Measurements from ENCODE around the gene VAV2.

VAV2 gene

GRCh38 chr9:133851693-133852092 is 140.4 kb downstream of the VAV2 start:
- no peak for DNase-seq (ENCODE audit: low read depth)

GRCh38 chr9:133850937-133851336 is 141.2 kb downstream of the VAV2 start:
- no peak for DNase-seq (ENCODE audit: low read depth)

- no peak for DNase-seq (ENCODE audit: low read depth)
Observed at GRCh38 chr9:133850161-133850560, 142.0 kb downstream of the VAV2 start.

DNA sequence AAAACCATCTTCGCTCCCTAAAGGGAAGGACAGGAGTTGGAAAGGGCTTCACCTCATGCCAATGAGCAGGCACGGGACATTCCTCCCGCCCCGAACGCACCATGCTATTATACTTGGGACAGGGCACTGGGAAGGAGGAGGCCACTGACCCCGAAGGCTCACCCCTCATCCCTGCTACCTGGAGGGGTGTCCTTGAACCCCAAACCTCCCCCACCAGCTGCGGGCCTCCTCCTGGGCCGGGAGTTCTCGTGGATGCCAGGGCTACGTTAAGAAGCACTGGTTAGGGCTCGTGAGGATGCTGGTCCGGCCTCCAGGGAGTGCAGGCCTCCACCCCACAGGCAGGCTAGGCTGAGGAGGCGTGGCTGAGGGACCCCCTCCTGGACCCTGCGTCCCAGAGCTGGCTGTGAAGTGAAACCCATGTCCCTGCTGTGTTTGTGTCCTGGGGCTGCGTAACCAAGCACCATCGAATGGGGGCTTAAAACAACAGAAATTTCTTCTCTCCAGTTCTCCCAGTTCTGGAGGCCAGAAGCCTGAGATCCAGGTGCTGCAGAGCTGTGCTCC is 142.9 kb downstream of the VAV2 start:
- DNase-seq (ENCODE audit: low read depth): no peak

DNA sequence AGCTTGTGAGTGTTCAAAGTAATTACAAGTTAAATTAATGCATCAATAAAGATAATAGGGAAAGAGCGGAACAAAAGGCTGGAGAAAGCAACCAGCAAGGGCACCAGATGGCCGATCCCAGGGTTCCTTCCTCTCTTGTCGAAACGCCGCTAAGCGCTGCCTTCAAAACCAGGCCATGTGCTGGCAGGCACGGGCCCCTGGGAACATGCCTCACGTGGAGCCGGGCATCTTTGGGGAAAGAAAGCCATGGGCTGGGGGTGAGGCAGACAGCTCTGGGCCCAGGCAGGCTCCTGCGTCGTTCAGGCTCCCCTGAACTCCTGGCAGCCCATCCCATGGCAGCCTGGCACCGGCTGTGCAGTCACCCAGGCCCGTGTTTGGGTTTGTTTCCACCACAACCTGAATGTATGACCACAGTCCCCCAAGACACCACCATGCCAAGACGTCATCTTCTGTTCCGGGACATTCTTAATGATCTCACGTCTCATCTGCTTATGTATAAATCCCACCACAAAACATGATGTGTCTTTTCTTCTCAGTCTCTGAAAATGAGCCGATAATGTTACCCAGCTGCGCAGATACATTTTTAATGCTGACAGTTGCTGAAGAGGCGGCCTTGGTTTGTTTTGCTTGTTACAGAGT is 143.5 kb downstream of the VAV2 start:
- no peak for DNase-seq (ENCODE audit: low read depth)

DNA sequence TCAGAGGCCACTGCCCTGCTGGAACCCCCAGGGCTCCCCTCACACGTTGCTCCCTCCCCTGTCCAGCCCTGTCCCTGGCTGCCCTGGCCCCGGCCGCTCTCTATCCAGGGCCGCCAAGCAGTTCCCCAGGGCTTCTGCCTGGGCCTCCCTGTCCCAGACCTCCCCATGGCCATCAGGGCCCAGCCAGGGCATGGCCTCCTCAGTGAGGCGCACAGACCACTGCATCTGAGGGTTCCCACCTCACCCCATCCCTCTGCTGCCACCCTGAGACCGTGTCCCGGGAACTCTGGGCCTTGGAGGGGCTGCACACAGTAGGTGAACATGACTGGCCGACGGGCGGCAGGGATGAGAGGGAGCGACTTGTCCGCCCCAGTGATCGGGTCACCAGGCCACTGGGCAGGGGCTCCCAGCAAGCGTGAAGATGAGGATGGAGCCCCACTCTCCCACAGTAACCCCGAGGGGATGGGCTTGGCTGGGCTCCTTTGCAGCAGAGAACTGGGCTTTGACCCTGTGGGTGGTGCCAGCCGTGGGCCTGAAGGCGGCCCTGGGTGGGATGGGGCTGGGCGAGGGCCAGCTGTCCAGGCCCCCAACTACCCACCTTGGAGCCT is 145.5 kb downstream of the VAV2 start:
- DNase-seq (ENCODE audit: low read depth): no peak

DNA sequence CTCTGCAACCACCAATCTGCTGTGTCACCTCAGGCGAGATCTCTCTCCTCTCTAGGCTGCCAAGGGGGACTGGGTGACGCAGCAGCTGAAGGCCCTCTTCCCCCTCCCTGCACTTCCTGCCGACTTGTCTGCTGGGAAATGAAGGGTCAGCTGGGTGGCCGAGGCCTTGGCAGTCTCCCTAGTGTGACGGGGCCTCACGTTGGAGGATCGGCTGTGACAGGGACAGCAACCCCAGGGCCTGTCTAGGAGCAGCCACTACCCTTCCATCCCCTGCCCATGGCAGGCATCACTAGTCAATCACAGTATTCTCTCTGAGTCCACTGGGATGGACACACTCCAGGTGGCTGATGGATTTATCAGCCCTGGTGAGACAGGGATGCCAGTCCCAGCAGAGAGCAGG is 146.7 kb downstream of the VAV2 start:
- DNase-seq (ENCODE audit: low read depth): no peak

GRCh38 chr9:133844881-133845410 is 147.2 kb downstream of the VAV2 start:
- no peak for DNase-seq (ENCODE audit: low read depth)

- no peak for DNase-seq (ENCODE audit: low read depth)
Observed at GRCh38 chr9:133844398-133844784, 147.7 kb downstream of the VAV2 start.

DNA sequence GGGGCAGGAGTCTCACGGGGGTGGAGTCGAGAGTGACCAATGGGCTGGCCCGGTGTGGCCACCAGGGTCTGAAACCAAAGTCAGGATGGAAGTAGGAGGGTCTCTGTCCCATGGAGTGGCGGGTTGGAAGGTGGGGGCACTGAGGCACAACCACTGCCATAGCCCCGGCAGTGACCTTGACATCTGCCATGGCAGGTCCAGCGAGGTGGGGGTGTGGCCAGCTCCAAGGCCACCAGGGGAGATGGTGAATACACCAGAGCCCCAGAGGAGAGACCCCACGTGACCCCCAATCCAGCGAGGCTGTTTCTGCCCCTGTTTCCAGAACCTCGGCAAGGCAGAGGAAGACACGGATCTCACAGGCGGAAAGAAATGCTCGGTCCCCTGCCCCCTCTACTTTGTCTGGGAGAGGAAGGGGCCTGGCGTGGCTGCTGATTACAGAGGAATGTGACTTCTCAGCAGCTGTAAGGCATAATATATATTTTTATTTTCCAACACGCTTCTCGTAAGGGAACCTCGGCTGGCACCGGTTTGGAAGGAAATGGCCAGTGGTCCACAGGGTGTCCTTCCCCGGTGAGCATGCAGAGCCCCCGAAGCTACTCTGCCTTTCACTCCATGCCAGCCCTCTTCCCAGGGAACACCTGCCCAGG is 148.2 kb downstream of the VAV2 start:
- DNase-seq (ENCODE audit: low read depth): no peak

DNA sequence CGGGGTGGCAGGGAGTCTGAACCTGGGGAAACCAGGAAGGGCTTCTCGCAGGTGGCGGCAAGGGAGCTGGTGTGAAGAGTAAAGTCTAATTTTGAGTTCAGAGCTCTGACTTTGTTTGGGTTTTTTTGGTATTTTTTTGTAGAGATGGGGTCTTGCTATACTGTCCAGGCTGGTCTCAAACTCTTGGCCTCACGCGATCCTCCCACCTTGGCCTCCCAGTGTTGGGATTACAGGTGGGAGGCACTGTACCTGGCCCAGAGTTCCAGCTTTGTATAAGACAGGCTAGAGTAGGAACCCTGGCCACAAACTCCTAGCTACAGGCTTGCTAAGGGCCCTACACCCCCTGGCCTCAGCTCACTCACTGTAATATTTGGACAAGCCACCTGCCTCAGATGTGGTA is 148.9 kb downstream of the VAV2 start:
- DNase-seq (ENCODE audit: low read depth): no peak

- DNase-seq (ENCODE audit: low read depth): no peak
Observed at GRCh38 chr9:133842721-133843227, 149.3 kb downstream of the VAV2 start.

GRCh38 chr9:133842174-133842573 is 149.9 kb downstream of the VAV2 start:
- DNase-seq (ENCODE audit: low read depth): no peak

GRCh38 chr9:133841167-133841812 is 150.8 kb downstream of the VAV2 start:
- DNase-seq (ENCODE audit: low read depth): no peak

GRCh38 chr9:133839822-133840329 is 152.2 kb downstream of the VAV2 start:
- DNase-seq (ENCODE audit: low read depth): no peak

- DNase-seq (ENCODE audit: low read depth): no peak
Observed at GRCh38 chr9:133838859-133839507, 153.1 kb downstream of the VAV2 start.

- DNase-seq (ENCODE audit: low read depth): no peak
Observed at GRCh38 chr9:133837627-133838597, 154.2 kb downstream of the VAV2 start.

- no peak for DNase-seq (ENCODE audit: low read depth)
Observed at GRCh38 chr9:133836818-133837217, 155.3 kb downstream of the VAV2 start.

- no peak for DNase-seq (ENCODE audit: low read depth)
Observed at GRCh38 chr9:133836001-133836758, 155.9 kb downstream of the VAV2 start.

Data from activated T-helper 1 cell treated with Interleukin-2 at 50 U/mL for 16 hours (primary cell).